Esophagus squamous epithelium (tissue), 5 donors: Measurements from ENCODE around the gene MTHFSD. TPM values are rescaled to one million over a fixed set of nuclear protein-coding genes. Genes with fewer than 3 reads are reported as not detected.

Source experiments
- DNase-seq: peaks from one replicate; lab custom pipeline; 2025; lab: John Stamatoyannopoulos, UW
- H3K27ac ChIP-seq, 4 donors: fragments of 200-600 bp; sonication (generic); one replicate each; pipeline ENCODE4 v1.5.1; 2016 to 2019; ENCODE audit warnings: mild to moderate bottlenecking in 1 of 4
- H3K27me3 ChIP-seq, 4 donors: fragments of 200-600 bp; sonication (generic); 1 replicate in 3 of 4; 2 replicates in 1 of 4; pipeline versions ENCODE4 v1.5.1 to v1.6.0; 2017 to 2021; ENCODE audit warnings: antibody characterized with exemption in 1 of 4
- H3K36me3 ChIP-seq, 3 donors: fragments of 200-600 bp; sonication (generic); one replicate each; pipeline ENCODE4 v1.5.1; 2016 to 2019
- H3K4me1 ChIP-seq, 3 donors: fragments of 200-600 bp; sonication (generic); one replicate each; pipeline ENCODE4 v1.5.1; 2017 to 2019
- H3K4me3 ChIP-seq, 4 donors: fragments of 200-600 bp; sonication (generic); 1 replicate in 3 of 4; 2 replicates in 1 of 4; pipeline ENCODE4 v1.5.1; 2016 to 2019; ENCODE audit warnings: mild to moderate bottlenecking in 2 of 4, moderate library complexity in 1 of 4
- H3K9me3 ChIP-seq, 3 donors: fragments of 200-600 bp; sonication (generic); one replicate each; pipeline ENCODE4 v1.5.1; 2016 to 2019
- POLR2A ChIP-seq, 4 donors: fragments of 450-650 bp; IDR thresholded peaks; one replicate each; pipeline ENCODE4 v1.6.1; 2017; ENCODE audit warnings: antibody characterized with exemption in 4 of 4, mild to moderate bottlenecking in 4 of 4, moderate library complexity in 3 of 4
- WGBS, 2 donors: methylation state at CpG; one replicate each; pipeline ENCODE4 v1.1.5; 2018; 5-methylcytosine and 5-hydroxymethylcytosine counted together
- intact Hi-C: fragments of 100-400 bp; cut with DNase I; formaldehyde crosslinking; loops from one replicate; pipeline ENCODE4 v1.15.0; 2022
- total RNA-seq, 4 donors: library from RNA; depleted of rRNA; stranded (reverse); fragments of >200 nt; gene quantifications; one replicate each; pipeline ENCODE4 v1.1.0, GENCODE V29; 2016
- TF ChIP-seq, protein P1 (sequence below), 6 experiments: fragments of 450-650 bp in 4 of 6; fragments of 200-600 bp in 2 of 6; sonication (generic) in 2 of 6; IDR thresholded peaks; one replicate each; pipeline ENCODE4 v1.5.1; 2016 to 2019; ENCODE audit warnings: antibody characterized with exemption in 6 of 6, mild to moderate bottlenecking in 4 of 6, moderate library complexity in 4 of 6
- donor health status: DM: yes; HTN: yes; CAD: no.

Gene MTHFSD
- total RNA-seq, 4 donors from 2014 or later = 10.7 to 17.7 (median 14.8) TPM

DNA sequence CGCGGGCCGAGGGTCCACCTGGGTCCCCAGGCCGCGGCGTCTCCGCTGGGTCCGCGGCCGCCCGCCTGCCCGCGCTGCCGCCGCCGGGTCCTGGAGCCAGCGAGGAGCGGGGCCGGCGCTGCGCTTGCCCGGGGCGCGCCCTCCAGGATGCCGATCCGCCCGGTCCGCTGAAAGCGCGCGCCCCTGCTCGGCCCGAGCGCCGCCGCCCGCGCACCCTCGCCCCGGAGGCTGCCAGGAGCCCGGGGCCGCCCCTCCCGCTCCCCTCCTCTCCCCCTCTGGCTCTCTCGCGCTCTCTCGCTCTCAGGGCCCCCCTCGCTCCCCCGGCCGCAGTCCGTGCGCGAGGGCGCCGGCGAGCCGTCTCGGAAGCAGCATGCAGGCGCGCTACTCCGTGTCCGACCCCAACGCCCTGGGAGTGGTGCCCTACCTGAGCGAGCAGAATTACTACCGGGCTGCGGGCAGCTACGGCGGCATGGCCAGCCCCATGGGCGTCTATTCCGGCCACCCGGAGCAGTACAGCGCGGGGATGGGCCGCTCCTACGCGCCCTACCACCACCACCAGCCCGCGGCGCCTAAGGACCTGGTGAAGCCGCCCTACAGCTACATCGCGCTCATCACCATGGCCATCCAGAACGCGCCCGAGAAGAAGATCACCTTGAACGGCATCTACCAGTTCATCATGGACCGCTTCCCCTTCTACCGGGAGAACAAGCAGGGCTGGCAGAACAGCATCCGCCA is 12.1 kb upstream of the MTHFSD start:
- no CpG with 5 or more reads among the region's 88 CpGs for WGBS, 2 donors
- H3K4me1 ChIP-seq = peaks cover 4 to 41% (median 8%) of the 10 kb centered on the region in 3 donors
- no peaks in the 10 kb centered on the region for H3K36me3 ChIP-seq
- intact Hi-C loops = loop anchor here (10.0 kb wide), 1 partner anchor 718 kb away; no protein-coding TSS in a partner anchor
- H3K4me3 ChIP-seq = peak overlapping the region; percentile 12 to 62 (median 33)
- no peak for DNase-seq
- peak overlapping the region; percentile 24 to 79 (median 46) for H3K27ac ChIP-seq
- H3K27me3 ChIP-seq = peaks cover 22 to 94% (median 35%) of the 10 kb centered on the region in 4 donors
- no peaks in the 10 kb centered on the region for H3K9me3 ChIP-seq
- TF ChIP-seq POLR2A (IDR thresholded peaks at IDR 0.05) = no peak
- TF ChIP-seq, protein P1, sequence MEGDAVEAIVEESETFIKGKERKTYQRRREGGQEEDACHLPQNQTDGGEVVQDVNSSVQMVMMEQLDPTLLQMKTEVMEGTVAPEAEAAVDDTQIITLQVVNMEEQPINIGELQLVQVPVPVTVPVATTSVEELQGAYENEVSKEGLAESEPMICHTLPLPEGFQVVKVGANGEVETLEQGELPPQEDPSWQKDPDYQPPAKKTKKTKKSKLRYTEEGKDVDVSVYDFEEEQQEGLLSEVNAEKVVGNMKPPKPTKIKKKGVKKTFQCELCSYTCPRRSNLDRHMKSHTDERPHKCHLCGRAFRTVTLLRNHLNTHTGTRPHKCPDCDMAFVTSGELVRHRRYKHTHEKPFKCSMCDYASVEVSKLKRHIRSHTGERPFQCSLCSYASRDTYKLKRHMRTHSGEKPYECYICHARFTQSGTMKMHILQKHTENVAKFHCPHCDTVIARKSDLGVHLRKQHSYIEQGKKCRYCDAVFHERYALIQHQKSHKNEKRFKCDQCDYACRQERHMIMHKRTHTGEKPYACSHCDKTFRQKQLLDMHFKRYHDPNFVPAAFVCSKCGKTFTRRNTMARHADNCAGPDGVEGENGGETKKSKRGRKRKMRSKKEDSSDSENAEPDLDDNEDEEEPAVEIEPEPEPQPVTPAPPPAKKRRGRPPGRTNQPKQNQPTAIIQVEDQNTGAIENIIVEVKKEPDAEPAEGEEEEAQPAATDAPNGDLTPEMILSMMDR (IDR thresholded peaks at IDR 0.05) = no peak

DNA sequence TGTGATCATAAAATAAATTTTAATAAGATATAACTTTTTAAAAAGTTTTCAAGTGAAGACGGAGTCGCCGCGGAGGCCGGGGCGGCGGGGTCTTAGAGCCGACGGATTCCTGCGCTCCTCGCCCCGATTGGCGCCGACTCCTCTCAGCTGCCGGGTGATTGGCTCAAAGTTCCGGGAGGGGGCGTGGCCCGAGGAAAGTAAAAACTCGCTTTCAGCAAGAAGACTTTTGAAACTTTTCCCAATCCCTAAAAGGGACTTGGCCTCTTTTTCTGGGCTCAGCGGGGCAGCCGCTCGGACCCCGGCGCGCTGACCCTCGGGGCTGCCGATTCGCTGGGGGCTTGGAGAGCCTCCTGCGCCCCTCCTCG is 11.5 kb upstream of the MTHFSD start, which contains the start of gene FOXC2:
Gene FOXC2, plus strand, starts transcription at position 229 of the 365 bp plus-strand sequence. CDS start 507 bp downstream, outside the sequence.
- H3K9me3 ChIP-seq = no peaks in the 10 kb centered on the region
- WGBS, 2 donors = 6 to 7% methylated on average over 19 to 25 of the region's 30 CpGs

DNA sequence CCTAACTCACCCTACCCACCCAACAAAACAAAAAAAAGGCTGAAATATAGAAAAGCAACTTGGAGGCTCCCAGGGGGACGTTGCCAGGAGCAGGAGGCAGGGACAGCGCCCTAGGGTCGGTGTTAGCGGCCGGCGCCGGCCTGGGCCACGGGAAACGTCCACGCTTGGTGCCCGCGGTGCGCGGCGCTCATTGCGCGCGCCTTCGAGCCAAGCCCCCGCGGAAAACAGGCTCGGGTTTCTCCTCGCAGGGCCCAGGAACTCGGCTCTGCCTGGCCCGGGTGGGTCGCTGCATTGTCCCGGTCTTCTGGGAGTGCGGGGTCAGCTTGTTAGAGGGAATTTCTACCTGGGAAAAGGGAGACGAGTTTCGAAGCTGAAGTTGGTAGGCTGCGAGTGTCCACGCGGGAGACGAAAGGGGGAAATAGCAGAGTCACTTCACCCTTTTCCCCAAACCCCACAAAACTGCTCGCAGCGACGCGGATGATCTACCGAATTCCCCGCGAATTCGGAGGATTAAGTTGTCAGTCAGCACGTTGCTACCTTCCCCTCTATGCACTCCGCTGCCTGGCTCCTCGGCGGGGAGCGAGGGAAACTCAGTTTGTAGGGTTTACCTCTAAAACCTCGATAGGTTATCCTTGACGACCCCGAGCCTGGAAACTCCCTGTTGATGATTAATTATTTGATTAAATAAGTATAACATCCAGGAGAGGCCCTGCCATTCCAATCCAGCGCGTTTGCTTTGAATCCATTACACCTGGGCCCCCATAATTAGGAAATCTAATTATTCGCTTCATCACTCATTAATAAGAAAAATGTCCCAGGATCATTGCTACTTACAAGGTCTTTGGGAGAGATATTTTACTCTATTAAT is 10.8 kb upstream of the MTHFSD start:
- peaks cover 22 to 94% (median 33%) of the 10 kb centered on the region in 4 donors for H3K27me3 ChIP-seq
- no peak for DNase-seq
- 18 to 22% methylated on average over 27 to 50 of the region's 53 CpGs for WGBS, 2 donors

More for the DNA sequence above, 11.5 kb upstream of the MTHFSD start, which contains the start of gene FOXC2:
- Histone ChIP-seq H3K4me1 (peaks cover 4 to 41% (median 8%) of the 10 kb centered on the region in 3 donors), H3K4me3 (peak within 1 kb of the TSS; percentile 12 to 62 (median 33)), H3K36me3 (no peaks in the 10 kb centered on the region), H3K27me3 (peaks cover 22 to 94% (median 35%) of the 10 kb centered on the region in 4 donors), H3K27ac (peak within 1 kb of the TSS; percentile 24 to 79 (median 46))
- intact Hi-C loops = loop anchor here (10.0 kb wide), 1 partner anchor 718 kb away; no protein-coding TSS in a partner anchor
- TF ChIP-seq POLR2A (IDR thresholded peaks at IDR 0.05) = no peak
- TF ChIP-seq, protein P1 (IDR thresholded peaks at IDR 0.05) = no peak
- no peak for DNase-seq

DNA sequence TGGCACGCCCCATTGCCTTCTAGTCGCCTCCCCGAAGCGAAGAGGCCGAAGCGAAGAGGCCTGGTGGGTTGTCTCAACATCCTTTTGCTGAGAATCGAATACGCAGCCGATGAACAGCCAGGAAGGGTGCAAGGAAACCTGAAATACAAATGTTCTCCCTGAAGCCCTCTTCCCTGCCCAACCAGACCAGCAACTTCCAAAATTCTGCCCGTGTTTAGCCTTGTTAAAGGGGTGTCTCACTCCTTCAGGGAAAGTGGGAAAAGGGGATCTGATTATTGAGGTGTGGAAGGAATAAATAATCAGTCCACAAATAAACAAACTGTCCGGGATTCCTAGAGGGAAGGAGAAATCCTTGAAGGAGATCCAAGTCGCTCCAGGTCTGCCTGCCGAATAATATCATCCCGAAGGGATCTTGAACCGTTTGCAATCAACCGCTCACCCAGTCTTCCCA is 10.2 kb upstream of the MTHFSD start:
- no peak for TF ChIP-seq POLR2A (IDR thresholded peaks at IDR 0.05)
- H3K4me3 ChIP-seq = no peak overlapping the region
- H3K36me3 ChIP-seq = no peaks in the 10 kb centered on the region
- H3K27ac ChIP-seq = no peak overlapping the region
- intact Hi-C loops = loop anchor here (10.0 kb wide), 1 partner anchor 720 kb away; no protein-coding TSS in a partner anchor
- no peaks in the 10 kb centered on the region for H3K9me3 ChIP-seq
- peaks cover 4 to 41% (median 8%) of the 10 kb centered on the region in 3 donors for H3K4me1 ChIP-seq
- DNase-seq = no peak
- peaks cover 22 to 94% (median 32%) of the 10 kb centered on the region in 4 donors for H3K27me3 ChIP-seq
- WGBS, 2 donors = 60 to 63% methylated on average over 15 of the region's 16 CpGs

More for the DNA sequence above, 10.8 kb upstream of the MTHFSD start:
- intact Hi-C loops = loop anchor here (10.0 kb wide), 1 partner anchor 719 kb away; no protein-coding TSS in a partner anchor
- H3K36me3 ChIP-seq = no peaks in the 10 kb centered on the region
- TF ChIP-seq, protein P1 (IDR thresholded peaks at IDR 0.05) = no peak
- no peak for TF ChIP-seq POLR2A (IDR thresholded peaks at IDR 0.05)
- H3K4me1 ChIP-seq = peaks cover 4 to 41% (median 8%) of the 10 kb centered on the region in 3 donors
- H3K9me3 ChIP-seq = no peaks in the 10 kb centered on the region
- no peak overlapping the region for H3K27ac ChIP-seq
- H3K4me3 ChIP-seq = peak overlapping the region in 3 of 4 donors; percentile 23 to 62 (median 43)
